Measurements from ENCODE around the gene PFKFB3.
A peak's percentile ranks its signal among the peaks of the same experiment; 100 is the strongest.

The PFKFB3 gene

DNA sequence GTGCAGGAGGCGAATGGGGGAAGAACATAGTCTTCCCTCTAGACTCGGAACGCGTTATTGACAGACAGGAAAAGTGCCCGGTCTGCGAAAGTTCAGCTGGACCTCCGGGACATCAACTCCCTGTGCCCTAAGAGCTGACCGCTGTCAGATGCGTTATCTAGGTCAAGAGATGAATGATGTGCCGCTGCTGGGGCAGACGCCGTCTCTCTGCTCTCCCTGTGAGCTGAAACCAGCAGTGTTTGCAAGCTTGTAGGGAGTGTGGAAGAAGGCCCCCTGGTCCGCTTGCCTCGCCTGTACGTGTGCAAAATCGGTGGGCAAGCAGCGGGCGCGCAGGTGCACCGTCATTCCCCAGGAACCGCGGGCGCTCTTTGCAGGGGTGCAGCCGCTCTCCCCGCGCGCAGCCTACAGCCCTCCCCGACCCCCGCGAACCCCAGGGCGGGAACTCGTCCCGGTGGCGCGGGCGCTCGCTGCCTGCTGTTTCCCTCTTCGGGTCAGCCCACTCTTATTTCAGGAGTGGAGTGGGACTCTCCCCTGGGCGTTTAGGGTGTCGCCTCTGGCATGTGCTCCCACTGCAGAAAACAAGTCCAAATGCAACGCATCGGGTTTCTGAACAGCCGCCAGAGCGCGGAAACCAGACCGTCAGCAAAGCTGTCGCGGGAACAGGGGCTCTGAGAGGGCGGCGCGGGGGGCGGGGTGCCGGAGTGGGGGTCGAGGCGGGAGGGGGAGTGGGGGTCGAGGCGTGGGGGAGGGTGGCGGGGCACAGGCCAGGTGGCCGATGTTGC lies 1.8 kb upstream of the PFKFB3 start:
- peaks cover 20% of the 10 kb centered on the region for H3K4me1 ChIP-seq (ENCODE audit: low read depth, poor library complexity, severe bottlenecking)
- no peak overlapping the region for H3K4me3 ChIP-seq (IDR thresholded peaks at IDR 0.05; ENCODE audit: insufficient read depth, low read depth, low read length)
- TF ChIP-seq, protein P1, sequence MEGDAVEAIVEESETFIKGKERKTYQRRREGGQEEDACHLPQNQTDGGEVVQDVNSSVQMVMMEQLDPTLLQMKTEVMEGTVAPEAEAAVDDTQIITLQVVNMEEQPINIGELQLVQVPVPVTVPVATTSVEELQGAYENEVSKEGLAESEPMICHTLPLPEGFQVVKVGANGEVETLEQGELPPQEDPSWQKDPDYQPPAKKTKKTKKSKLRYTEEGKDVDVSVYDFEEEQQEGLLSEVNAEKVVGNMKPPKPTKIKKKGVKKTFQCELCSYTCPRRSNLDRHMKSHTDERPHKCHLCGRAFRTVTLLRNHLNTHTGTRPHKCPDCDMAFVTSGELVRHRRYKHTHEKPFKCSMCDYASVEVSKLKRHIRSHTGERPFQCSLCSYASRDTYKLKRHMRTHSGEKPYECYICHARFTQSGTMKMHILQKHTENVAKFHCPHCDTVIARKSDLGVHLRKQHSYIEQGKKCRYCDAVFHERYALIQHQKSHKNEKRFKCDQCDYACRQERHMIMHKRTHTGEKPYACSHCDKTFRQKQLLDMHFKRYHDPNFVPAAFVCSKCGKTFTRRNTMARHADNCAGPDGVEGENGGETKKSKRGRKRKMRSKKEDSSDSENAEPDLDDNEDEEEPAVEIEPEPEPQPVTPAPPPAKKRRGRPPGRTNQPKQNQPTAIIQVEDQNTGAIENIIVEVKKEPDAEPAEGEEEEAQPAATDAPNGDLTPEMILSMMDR (conservative IDR thresholded peaks at IDR 0.05; ENCODE audit: low read depth, low read length), result no peak
- H3K27me3 ChIP-seq (ENCODE audit: insufficient read depth, low read depth), result no peaks in the 10 kb centered on the region
- peak overlapping the region; percentile 69; the same call in 1 of the 2 replicates for H2AFZ ChIP-seq (ENCODE audit: low read depth)
- no peaks in the 10 kb centered on the region for H3K36me3 ChIP-seq (ENCODE audit: insufficient read depth)
- H3K9ac ChIP-seq, result peak overlapping the region; percentile 61; the same call in 1 of the 2 replicates
- peak overlapping the region; percentile 69 for H3K4me2 ChIP-seq
- no peaks in the 10 kb centered on the region for H4K20me1 ChIP-seq (ENCODE audit: insufficient read depth)
- peaks cover 10% of the 10 kb centered on the region; the same call in 1 of the 2 replicates for H3K79me2 ChIP-seq (ENCODE audit: insufficient read depth, low read depth)
- H3K27ac ChIP-seq, result peak overlapping the region; percentile 59

DNA sequence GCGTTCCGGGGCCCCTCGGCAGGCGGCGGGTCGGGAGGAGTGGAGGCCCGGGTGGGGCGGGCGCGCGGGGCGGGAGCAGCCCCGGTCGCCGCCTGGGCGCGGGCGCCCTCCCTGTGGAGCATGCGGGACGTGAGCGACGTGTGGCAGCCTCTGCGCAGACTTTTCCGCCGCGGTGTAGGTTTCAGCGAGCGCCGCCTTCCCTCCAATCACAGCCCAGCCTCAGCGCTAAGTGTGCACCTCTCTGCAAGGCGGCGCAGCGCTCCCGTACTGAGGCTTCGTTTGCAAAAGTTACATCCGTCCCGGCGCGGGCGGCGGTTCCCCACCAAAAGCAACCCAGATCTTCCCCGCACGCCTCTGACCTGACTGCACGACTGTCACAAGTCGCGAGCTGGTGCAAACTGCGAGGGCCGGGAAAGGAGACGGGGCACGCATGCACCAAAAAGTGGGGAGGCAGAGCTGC lies 1.2 kb upstream of the PFKFB3 start:
- Histone ChIP-seq H3K4me2 (peak overlapping the region; percentile 100), H3K36me3 (ENCODE audit: insufficient read depth) (no peaks in the 10 kb centered on the region), H2AFZ (ENCODE audit: low read depth) (peak overlapping the region; percentile 72), H3K27me3 (ENCODE audit: insufficient read depth, low read depth) (no peaks in the 10 kb centered on the region), H3K4me1 (ENCODE audit: low read depth, poor library complexity, severe bottlenecking) (peaks cover 20% of the 10 kb centered on the region), H3K27ac (peak overlapping the region; percentile 34), H4K20me1 (ENCODE audit: insufficient read depth) (no peaks in the 10 kb centered on the region), H3K4me3 (IDR thresholded peaks at IDR 0.05; ENCODE audit: insufficient read depth, low read depth, low read length) (no peak overlapping the region), H3K79me2 (ENCODE audit: insufficient read depth, low read depth) (peaks cover 10% of the 10 kb centered on the region; the same call in 1 of the 2 replicates), H3K9ac (peak overlapping the region; percentile 61; the same call in 1 of the 2 replicates)
- TF ChIP-seq, protein P1 (conservative IDR thresholded peaks at IDR 0.05; ENCODE audit: low read depth, low read length), result no peak

DNA sequence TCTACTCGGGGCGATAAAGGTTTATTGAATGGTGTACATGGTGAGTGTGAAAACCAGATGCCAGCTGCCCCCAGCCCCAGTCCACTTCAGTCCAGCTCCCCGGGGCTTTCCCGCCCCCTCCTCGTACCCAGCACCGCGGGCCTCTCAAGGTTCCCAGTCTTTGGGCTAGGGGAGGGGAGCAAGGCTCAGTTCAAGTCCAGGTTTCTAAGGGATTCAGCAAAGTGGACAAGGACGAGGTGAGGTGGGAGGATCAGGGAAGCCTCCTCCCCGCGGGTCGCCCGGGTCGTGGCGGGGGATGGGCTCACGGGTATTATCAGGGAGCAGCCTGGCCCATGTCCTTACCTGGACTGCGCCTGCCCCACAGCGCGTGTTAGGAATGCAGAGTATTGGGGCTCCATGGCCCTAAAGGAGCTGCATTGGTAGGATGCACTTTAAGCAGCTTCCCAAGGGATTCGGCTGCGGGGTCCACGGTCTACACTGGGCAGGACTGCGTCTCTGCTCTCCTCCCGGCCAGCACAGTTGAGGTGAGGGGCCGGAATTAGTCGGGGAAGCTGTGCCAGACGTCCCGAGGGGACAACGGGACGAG lies 541 bp upstream of the PFKFB3 start:
- peak overlapping the region; percentile 34 for H3K27ac ChIP-seq
- H3K4me1 ChIP-seq (ENCODE audit: low read depth, poor library complexity, severe bottlenecking), result peaks cover 20% of the 10 kb centered on the region
- H3K79me2 ChIP-seq (ENCODE audit: insufficient read depth, low read depth), result peaks cover 10% of the 10 kb centered on the region; the same call in 1 of the 2 replicates
- H3K27me3 ChIP-seq (ENCODE audit: insufficient read depth, low read depth), result no peaks in the 10 kb centered on the region
- H3K9ac ChIP-seq, result peak overlapping the region; percentile 61; the same call in 1 of the 2 replicates
- peak overlapping the region; percentile 100 for H3K4me2 ChIP-seq
- no peaks in the 10 kb centered on the region for H4K20me1 ChIP-seq (ENCODE audit: insufficient read depth)
- TF ChIP-seq, protein P1 (conservative IDR thresholded peaks at IDR 0.05; ENCODE audit: low read depth, low read length), result no peak
- no peaks in the 10 kb centered on the region for H3K36me3 ChIP-seq (ENCODE audit: insufficient read depth)
- H2AFZ ChIP-seq (ENCODE audit: low read depth), result peak overlapping the region; percentile 72
- H3K4me3 ChIP-seq (IDR thresholded peaks at IDR 0.05; ENCODE audit: insufficient read depth, low read depth, low read length), result no peak overlapping the region

DNA sequence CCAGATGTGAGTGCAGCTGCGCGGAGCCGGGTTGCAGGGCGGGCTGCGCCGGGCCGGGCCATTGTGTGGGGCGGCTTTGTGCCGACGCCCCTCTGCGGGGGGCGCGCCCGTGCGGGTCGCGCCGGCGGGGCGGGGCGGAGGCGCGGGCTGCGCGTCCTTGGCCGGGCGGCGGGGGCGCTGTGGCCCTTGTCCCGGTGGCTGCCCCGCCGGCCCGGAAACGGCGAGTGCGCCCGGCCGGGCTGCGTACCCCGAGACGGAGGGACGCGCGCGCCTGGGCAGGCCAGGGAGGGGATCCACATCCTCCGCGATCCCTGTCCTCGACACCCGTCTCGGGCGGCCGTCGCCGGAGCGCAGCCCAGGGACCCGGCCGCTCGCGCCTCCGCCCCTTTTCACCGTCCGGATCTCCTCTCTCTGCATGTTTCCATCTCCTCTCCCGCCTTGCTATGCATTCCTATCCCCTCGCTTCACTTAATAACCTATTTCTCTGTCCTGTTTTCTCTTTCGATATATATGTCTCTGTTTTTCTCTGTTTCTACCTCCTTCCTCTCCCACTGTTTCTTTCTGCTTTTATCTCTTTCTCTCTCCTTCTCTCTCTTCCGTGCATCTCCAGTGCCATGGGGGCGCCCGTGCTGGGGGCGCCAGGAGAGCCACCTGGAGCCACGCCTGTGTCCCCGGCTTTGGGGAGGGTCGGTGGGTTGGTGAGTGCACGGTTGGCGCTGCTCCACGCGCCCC lies 765 bp downstream of the PFKFB3 start:
- H3K9ac ChIP-seq, result peak overlapping the region; percentile 61
- TF ChIP-seq, protein P1 (conservative IDR thresholded peaks at IDR 0.05; ENCODE audit: low read depth, low read length), result no peak
- peaks cover 20% of the 10 kb centered on the region for H3K4me1 ChIP-seq (ENCODE audit: low read depth, poor library complexity, severe bottlenecking)
- peak overlapping the region; percentile 72 for H2AFZ ChIP-seq (ENCODE audit: low read depth)
- H3K4me3 ChIP-seq (IDR thresholded peaks at IDR 0.05; ENCODE audit: insufficient read depth, low read depth, low read length), result no peak overlapping the region
- H3K4me2 ChIP-seq, result peak overlapping the region; percentile 100
- peaks cover 10% of the 10 kb centered on the region; the same call in 1 of the 2 replicates for H3K79me2 ChIP-seq (ENCODE audit: insufficient read depth, low read depth)
- no peaks in the 10 kb centered on the region for H3K27me3 ChIP-seq (ENCODE audit: insufficient read depth, low read depth)
- peak overlapping the region; percentile 72 for H3K27ac ChIP-seq
- no peaks in the 10 kb centered on the region for H4K20me1 ChIP-seq (ENCODE audit: insufficient read depth)
- no peaks in the 10 kb centered on the region for H3K36me3 ChIP-seq (ENCODE audit: insufficient read depth)
